ENCODE data around the gene TRUB1.

TRUB1 gene

GRCh38 chr10:114982989-114983388, 45.0 kb downstream of the TRUB1 start:
- DNase-seq: no peak

GRCh38 chr10:114987995-114988394, 50.0 kb downstream of the TRUB1 start:
- no peak for DNase-seq

- no peak for DNase-seq
These were observed 52.6 kb downstream of the TRUB1 start for GRCh38 chr10:114990586-114990985.

- DNase-seq: no peak
These were observed 53.0 kb downstream of the TRUB1 start for GRCh38 chr10:114990991-114991390.

- no peak for DNase-seq
These were observed 54.3 kb downstream of the TRUB1 start for GRCh38 chr10:114992189-114992775.

DNA sequence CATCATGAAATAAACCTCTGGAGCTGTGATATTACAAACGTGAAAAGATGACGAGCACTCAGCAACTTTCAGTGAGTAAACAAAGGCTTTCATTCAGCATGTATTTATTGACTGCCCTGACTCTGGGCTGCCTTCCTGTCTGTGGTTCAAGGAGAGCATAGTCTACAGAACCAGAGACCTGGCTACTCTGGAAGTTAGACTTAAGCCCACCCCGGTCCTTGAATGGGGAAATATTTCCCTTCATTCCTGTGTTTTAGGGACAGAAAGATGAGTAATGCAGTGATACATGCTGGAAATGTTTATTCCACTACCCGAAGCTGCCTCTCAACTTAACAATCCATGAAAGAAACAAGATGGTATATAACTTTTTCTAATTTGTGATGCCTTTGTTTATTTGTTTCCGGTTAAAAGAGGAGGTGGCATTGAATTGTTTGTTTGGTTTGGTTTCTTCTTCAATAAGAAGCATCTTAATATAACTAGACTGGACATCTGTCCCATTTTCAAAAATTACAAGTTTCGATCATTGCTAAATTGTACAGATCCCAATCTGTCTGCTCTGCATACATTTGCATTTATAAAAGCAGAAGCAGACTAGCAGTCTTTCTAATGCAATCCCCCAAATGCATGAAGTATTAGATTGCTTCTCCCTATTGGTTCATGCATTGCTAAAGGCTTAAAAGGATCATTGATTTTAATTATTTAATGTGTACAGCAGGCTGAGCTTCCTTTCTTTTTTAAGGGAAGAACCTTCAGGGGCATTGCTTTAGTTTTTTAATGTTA, 57.7 kb downstream of the TRUB1 start:
- no peak for DNase-seq

DNA sequence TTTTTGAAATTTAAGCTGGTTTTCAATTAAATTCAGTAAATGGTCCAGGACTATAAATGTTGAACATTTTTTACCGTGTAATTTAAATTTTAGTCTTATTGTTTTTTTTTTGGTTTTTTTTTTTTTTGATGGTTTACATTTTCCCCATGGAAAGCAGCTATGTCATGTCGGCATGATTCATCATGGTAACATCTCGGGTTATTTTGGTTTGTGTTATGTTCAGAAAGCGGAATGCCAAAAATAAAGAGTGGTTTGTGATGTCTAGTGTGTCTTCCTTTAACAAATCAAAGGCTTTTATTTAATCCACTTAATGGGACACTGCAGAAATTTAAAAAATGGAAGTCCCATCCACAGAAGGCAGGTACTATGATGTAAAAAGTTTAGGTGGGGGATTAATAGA, 58.5 kb downstream of the TRUB1 start:
- no peak for DNase-seq

DNA sequence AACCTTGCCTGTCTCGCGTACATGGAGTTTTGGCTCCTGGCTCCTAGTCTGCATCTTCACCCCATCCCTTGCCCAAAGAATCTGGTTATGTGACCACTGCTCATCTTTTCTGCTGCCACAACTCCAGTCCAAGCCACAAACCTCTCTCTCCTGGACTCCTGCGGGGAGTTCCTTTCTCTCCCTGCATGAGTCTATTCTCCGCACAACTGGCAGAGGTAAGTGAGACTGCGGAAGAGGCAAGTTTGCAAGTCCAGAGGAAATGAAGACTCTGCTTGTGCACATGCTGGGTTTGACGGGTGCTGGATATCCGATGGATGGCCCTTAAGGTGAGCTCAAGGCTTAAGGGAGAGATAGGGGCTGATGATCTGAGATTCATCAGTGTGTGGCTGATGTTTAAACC, 61.0 kb downstream of the TRUB1 start:
- DNase-seq: no peak

GRCh38 chr10:115001506-115002381, 63.7 kb downstream of the TRUB1 start:
- DNase-seq: no peak

- no peak for DNase-seq
These were observed 65.4 kb downstream of the TRUB1 start for GRCh38 chr10:115003396-115003795.

GRCh38 chr10:115004236-115004862, 66.4 kb downstream of the TRUB1 start:
- DNase-seq: no peak

DNA sequence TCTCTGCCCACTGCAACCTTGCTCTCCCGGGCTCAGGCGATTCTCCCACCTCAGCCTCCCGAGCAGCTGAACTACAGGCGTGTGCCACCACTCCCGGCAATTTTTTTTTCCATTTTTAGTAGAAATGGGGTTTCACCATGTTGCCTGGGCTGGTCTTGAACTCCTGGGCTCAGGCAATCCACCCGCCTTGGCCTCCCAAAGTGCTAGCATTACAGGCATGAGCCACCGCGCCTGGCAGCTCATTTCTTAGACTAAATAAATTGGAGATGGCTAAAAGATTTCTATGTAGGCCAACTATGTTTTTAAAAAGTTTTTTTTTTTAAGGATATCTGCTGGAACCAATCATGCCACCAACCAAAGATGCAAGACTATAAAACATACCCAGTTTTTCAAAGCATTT, 67.8 kb downstream of the TRUB1 start:
- no peak for DNase-seq

DNA sequence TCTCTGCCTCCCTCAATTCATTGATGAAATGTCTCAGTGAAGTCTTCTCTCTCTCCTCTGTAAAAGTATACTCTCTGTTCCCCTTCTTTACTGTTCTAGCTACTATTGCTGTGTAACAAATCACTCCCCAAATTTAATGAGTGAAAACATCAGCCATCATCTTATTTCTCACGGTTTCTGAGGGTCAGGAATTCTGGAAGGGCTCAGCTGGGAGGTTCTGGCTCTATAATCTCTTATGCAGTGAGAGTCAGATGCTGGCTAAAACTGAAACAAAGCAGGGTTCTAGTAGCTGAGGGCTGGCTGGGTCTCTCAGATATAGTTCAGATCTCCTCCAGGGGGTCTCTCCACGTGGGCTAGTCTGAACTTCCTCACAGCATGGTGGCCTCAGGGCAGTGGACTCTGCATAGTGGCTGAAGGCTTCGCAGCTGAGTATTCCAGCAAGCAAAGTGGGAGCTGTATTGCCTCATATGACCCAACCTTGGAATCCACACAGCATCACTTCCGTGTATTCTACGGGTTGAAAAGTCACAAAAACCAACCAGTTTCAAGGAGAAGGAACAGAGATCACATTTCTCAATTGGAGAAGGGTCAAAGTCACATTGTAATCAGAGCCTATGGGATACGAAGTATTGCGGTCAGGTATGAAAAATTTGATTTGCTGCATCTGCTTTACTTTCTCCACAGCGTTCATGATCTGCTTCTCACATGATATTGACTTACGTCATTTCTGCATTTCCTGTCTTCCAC, 80.4 kb downstream of the TRUB1 start:
- no peak for DNase-seq

DNA sequence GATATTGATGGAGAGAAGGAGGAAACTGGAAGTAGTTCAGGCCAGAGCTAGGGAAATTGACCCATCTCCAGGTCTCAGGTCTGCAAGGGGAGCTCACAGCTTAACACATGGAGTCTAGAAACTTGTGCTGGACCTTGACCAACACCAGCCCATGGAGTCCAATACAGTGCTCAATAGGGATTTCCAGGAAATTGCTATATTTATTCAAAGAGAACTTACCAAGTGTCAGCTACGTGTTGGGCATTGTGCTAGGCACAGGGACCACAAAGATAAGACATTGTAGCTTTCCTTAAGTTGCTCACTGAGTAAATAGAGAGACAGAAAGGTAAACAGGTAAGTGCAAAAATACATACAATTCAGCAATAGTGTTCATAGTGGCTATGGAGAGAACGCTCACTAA, 82.5 kb downstream of the TRUB1 start:
- DNase-seq: no peak

DNA sequence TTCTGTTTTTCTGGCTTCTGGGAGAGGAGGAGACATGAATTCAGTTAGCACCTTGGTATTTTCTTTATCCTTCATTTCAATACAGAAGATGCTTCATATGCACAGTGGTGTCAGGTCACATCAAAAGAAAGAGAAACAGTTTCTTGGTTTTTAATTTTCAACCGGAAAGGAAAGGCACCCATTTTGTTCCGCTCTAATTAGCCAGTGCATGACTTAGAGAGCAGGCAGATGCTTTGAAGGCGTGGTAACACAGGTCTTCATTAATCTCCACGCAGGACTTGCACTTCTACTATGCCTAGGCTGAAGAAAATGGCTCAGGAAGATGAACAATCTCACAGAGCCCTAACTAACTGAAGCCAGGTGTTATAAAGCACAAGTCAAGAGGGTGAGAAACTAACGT, 84.7 kb downstream of the TRUB1 start:
- no peak for DNase-seq

- DNase-seq: no peak
These were observed 85.7 kb downstream of the TRUB1 start for GRCh38 chr10:115023715-115024114.

GRCh38 chr10:115024371-115024770, 86.4 kb downstream of the TRUB1 start:
- no peak for DNase-seq

DNA sequence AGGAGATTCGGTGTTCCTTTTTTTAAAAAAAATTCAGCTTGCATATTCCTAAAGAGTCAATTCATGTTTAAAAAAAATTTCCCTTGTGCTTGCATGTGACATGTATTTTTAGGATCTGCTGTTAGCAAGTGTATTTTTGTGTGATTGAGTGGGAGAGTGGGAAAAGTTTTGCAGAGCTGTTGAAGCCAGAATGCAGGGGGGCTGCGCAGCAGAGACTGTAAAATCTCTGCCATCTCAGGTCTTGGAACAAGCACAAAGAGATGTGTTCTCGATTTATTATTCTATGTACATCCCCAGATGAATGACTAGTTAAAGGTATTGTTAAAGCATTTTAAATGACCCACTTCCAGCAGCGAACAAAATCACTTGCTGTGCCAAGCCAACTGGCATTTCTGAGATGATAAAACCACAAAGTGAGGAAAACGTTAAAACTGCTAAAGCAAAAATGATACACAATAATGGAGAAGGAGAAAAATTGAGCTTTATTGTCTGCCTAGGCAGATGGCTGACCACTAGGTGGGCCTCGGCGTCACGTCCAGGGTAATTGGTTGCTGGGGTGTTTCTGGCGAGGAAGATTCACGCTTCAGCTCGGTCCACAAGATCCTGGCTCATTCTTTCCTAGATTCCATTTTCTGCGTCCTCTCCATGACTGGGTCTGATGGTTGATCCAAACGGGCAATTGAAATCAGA, 88.2 kb downstream of the TRUB1 start:
- no peak for DNase-seq

- no peak for DNase-seq
These were observed 88.7 kb downstream of the TRUB1 start for GRCh38 chr10:115026746-115027140.
